ENCODE data around the gene TULP4. TPM values are rescaled to one million over a fixed set of nuclear protein-coding genes. Genes with fewer than 3 reads are reported as not detected.

TULP4 gene
- total RNA-seq, 1 experiment from 2014 or later, result 52.8 TPM

DNA sequence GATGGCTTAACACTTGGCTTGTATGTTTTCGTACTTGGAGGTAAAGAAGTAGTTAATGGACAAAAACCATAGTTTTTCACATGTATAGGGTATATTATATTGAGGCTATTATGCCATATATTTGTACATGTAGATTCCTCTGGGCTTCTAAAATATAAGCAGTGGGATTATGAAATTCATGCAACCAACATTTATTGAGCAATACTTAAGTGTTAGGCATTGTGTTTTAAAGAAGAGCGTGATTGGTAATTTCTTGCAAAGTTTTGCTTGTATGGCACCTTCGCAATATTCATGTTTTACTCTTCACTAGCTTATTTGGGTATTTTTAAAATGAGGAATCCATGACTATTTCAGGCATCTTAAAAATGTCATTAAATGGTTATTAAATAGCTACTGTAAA is 2.5 kb downstream of the TULP4 start:
- ChIA-PET POLR2A (no interaction called here), CTCF (no interaction called here)
- no peak overlapping the region for H3K27ac Mint-ChIP-seq
- H3K27me3 Mint-ChIP-seq (ENCODE audit: low read depth), result no peaks in the 10 kb centered on the region
- H3K36me3 Mint-ChIP-seq, result peaks cover 69% of the 10 kb centered on the region
- DNase-seq (ENCODE audit: low spot score), result no peak
- no peak overlapping the region for H3K4me3 Mint-ChIP-seq
- ATAC-seq, result no peak
- H3K9me3 Mint-ChIP-seq, result peaks cover 26% of the 10 kb centered on the region
- peaks cover 35% of the 10 kb centered on the region for H3K4me1 Mint-ChIP-seq
- TF ChIP-seq ZNF317 (CRISPR knock-in tag; IDR thresholded peaks at IDR 0.05; ENCODE audit: borderline replicate concordance, low read depth), result no peak

DNA sequence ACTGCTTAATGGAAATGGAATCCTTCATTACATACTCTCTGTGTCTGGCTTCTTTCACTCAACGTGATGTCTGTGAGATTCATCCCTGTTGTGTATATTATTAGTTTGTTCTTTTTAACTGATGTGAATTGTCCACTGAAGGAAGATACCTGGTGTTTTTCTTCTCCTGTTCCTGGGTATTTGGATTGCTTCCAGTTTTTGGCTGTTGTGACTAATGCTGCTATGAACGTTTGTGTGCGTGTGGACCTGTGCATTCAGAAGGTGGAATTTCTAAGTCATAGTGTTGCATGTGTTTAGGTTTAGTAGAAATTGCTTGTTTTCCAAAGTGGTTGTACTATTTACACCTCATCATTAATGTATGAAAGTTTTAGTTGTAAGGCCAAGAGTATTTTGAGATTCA is 3.8 kb downstream of the TULP4 start:
- TF ChIP-seq, protein P1, sequence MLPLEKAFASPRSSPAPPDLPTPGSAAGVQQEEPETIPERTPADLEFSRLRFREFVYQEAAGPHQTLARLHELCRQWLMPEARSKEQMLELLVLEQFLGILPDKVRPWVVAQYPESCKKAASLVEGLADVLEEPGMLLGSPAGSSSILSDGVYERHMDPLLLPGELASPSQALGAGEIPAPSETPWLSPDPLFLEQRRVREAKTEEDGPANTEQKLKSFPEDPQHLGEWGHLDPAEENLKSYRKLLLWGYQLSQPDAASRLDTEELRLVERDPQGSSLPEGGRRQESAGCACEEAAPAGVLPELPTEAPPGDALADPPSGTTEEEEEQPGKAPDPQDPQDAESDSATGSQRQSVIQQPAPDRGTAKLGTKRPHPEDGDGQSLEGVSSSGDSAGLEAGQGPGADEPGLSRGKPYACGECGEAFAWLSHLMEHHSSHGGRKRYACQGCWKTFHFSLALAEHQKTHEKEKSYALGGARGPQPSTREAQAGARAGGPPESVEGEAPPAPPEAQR (CRISPR knock-in tag; IDR thresholded peaks at IDR 0.05), result no peak
- TF ChIP-seq, protein P2, sequence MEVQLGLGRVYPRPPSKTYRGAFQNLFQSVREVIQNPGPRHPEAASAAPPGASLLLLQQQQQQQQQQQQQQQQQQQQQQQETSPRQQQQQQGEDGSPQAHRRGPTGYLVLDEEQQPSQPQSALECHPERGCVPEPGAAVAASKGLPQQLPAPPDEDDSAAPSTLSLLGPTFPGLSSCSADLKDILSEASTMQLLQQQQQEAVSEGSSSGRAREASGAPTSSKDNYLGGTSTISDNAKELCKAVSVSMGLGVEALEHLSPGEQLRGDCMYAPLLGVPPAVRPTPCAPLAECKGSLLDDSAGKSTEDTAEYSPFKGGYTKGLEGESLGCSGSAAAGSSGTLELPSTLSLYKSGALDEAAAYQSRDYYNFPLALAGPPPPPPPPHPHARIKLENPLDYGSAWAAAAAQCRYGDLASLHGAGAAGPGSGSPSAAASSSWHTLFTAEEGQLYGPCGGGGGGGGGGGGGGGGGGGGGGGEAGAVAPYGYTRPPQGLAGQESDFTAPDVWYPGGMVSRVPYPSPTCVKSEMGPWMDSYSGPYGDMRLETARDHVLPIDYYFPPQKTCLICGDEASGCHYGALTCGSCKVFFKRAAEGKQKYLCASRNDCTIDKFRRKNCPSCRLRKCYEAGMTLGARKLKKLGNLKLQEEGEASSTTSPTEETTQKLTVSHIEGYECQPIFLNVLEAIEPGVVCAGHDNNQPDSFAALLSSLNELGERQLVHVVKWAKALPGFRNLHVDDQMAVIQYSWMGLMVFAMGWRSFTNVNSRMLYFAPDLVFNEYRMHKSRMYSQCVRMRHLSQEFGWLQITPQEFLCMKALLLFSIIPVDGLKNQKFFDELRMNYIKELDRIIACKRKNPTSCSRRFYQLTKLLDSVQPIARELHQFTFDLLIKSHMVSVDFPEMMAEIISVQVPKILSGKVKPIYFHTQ (CRISPR knock-in tag; IDR thresholded peaks at IDR 0.05), result no peak
- no peak for TF ChIP-seq SMAD3 (CRISPR knock-in tag; IDR thresholded peaks at IDR 0.05; ENCODE audit: borderline replicate concordance)
- TF ChIP-seq, protein P3, sequence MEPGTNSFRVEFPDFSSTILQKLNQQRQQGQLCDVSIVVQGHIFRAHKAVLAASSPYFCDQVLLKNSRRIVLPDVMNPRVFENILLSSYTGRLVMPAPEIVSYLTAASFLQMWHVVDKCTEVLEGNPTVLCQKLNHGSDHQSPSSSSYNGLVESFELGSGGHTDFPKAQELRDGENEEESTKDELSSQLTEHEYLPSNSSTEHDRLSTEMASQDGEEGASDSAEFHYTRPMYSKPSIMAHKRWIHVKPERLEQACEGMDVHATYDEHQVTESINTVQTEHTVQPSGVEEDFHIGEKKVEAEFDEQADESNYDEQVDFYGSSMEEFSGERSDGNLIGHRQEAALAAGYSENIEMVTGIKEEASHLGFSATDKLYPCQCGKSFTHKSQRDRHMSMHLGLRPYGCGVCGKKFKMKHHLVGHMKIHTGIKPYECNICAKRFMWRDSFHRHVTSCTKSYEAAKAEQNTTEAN (CRISPR knock-in tag; IDR thresholded peaks at IDR 0.05), result no peak
- TF ChIP-seq JUN (CRISPR knock-in tag; IDR thresholded peaks at IDR 0.05), result no peak
- no peak for TF ChIP-seq ETV6 (CRISPR knock-in tag; IDR thresholded peaks at IDR 0.05)
- no peak for TF ChIP-seq ZNF396 (CRISPR knock-in tag; IDR thresholded peaks at IDR 0.05; ENCODE audit: borderline replicate concordance)
- TF ChIP-seq ARID4B (CRISPR knock-in tag; IDR thresholded peaks at IDR 0.05; ENCODE audit: borderline replicate concordance), result no peak
- TF ChIP-seq SMAD4 (CRISPR knock-in tag; IDR thresholded peaks at IDR 0.05), result no peak
- TF ChIP-seq ZNF423 (CRISPR knock-in tag; IDR thresholded peaks at IDR 0.05), result no peak
- no peak for TF ChIP-seq OVOL2 (CRISPR knock-in tag; IDR thresholded peaks at IDR 0.05; ENCODE audit: borderline replicate concordance)
- ATAC-seq (no peak), DNase-seq (ENCODE audit: low spot score) (no peak)
- peaks cover 58% of the 10 kb centered on the region for H3K36me3 Mint-ChIP-seq
- peaks cover 23% of the 10 kb centered on the region for H3K9me3 Mint-ChIP-seq
- ChIA-PET CTCF (no interaction called here), POLR2A (no interaction called here)
- peaks cover 32% of the 10 kb centered on the region for H3K4me1 Mint-ChIP-seq
- H3K27ac Mint-ChIP-seq, result peak overlapping the region; percentile 14; the same call in 1 of the 2 replicates
- H3K27me3 Mint-ChIP-seq (ENCODE audit: low read depth), result no peaks in the 10 kb centered on the region
- no peak overlapping the region for H3K4me3 Mint-ChIP-seq

- ATAC-seq (no peak), DNase-seq (ENCODE audit: low spot score) (no peak)
- CTCF ChIA-PET, result no interaction called here
- H3K4me3 Mint-ChIP-seq, result no peak overlapping the region
- peaks cover 39% of the 10 kb centered on the region for H3K4me1 Mint-ChIP-seq
- H3K36me3 Mint-ChIP-seq, result peaks cover 16% of the 10 kb centered on the region
- peaks cover 7% of the 10 kb centered on the region for H3K9me3 Mint-ChIP-seq
- no peaks in the 10 kb centered on the region for H3K27me3 Mint-ChIP-seq (ENCODE audit: low read depth)
- H3K27ac Mint-ChIP-seq, result no peak overlapping the region
- POLR2A ChIA-PET, result no interaction called here
- TF ChIP-seq TP53 (CRISPR knock-in tag; IDR thresholded peaks at IDR 0.05), result no peak
- no peak for TF ChIP-seq GTF2I (CRISPR knock-in tag; conservative IDR thresholded peaks at IDR 0.05)
- TF ChIP-seq NR2C2 (CRISPR knock-in tag; IDR thresholded peaks at IDR 0.05), result no peak
- no peak for TF ChIP-seq MYBL2 (CRISPR knock-in tag; IDR thresholded peaks at IDR 0.05)
- no peak for TF ChIP-seq ZNF425 (CRISPR knock-in tag; conservative IDR thresholded peaks at IDR 0.05)
- no peak for TF ChIP-seq ATF1 (CRISPR knock-in tag; IDR thresholded peaks at IDR 0.05)
- TF ChIP-seq JUN (CRISPR knock-in tag; IDR thresholded peaks at IDR 0.05), result no peak
- no peak for TF ChIP-seq JAZF1 (CRISPR knock-in tag; IDR thresholded peaks at IDR 0.05)
- no peak for TF ChIP-seq ETV6 (CRISPR knock-in tag; IDR thresholded peaks at IDR 0.05)
- TF ChIP-seq MLX (CRISPR knock-in tag; IDR thresholded peaks at IDR 0.05), result no peak
- no peak for TF ChIP-seq SOX15 (CRISPR knock-in tag; IDR thresholded peaks at IDR 0.05)
Observed at GRCh38 chr6:158321960-158322359, 9.7 kb downstream of the TULP4 start.
